ENCODE data around the gene CLP1. TPM values are rescaled to one million over a fixed set of nuclear protein-coding genes. Genes with fewer than 3 reads are reported as not detected.
A peak's percentile ranks its signal among the peaks of the same experiment; 100 is the strongest.
"Not testable (repeated sequence)": the region's sequence is repeated elsewhere in the genome, so short reads cannot be mapped to it uniquely, and the experiment has no call there.

CLP1 gene
- total and polyA plus RNA-seq, 10 donors: 8.3 to 21.6 (median 13.6) TPM

DNA sequence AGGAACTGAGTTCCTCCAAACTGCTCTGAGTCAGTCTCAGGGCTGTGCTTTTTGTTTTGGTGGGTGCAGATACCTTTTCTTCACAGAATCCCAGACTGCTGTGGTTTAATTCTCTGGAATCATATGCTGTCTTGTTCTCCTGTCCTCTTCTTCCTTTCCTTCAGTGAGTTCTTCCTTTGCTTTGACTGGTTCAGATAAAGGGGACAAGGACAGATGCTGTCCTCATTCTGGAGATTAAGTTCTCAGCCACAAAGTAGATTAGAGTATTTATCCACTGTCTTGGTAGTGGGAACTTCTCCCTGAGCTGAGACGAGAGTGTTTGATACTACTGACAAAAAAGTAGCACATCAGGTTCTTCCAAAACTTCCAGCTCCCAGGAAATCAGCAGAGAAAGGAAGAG is 23.6 kb downstream of the CLP1 start:
- Histone ChIP-seq H3K27me3 (replicated peaks in 1 of 7) (no peaks in the 10 kb centered on the region), H3K36me3 (peaks cover 0 to 100% (median 70%) of the 10 kb centered on the region in 6 donors), H3K4me1 (peaks cover under 1 to 58% (median 23%) of the 10 kb centered on the region in 6 donors), H3K9me3 (no peaks in the 10 kb centered on the region), H3K27ac (no peak overlapping the region), H3K4me3 (no peak overlapping the region)
- WGBS, 5 donors: 76 to 90% (median 83%) methylated on average over 1 of the region's 1 CpG
- DNase-seq: no peak
- intact Hi-C loops (cut with DNase I; ENCODE audit: low total_unique reads): no loop called here
- TF ChIP-seq POLR2A (IDR thresholded peaks at IDR 0.05) (no peak), POLR2AphosphoS5 (IDR thresholded peaks at IDR 0.05) (no peak)
- TF ChIP-seq, protein P1, sequence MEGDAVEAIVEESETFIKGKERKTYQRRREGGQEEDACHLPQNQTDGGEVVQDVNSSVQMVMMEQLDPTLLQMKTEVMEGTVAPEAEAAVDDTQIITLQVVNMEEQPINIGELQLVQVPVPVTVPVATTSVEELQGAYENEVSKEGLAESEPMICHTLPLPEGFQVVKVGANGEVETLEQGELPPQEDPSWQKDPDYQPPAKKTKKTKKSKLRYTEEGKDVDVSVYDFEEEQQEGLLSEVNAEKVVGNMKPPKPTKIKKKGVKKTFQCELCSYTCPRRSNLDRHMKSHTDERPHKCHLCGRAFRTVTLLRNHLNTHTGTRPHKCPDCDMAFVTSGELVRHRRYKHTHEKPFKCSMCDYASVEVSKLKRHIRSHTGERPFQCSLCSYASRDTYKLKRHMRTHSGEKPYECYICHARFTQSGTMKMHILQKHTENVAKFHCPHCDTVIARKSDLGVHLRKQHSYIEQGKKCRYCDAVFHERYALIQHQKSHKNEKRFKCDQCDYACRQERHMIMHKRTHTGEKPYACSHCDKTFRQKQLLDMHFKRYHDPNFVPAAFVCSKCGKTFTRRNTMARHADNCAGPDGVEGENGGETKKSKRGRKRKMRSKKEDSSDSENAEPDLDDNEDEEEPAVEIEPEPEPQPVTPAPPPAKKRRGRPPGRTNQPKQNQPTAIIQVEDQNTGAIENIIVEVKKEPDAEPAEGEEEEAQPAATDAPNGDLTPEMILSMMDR (IDR thresholded peaks at IDR 0.05 in 8 of 11, conservative IDR thresholded peaks at IDR 0.05 in 3 of 11): no peak

DNA sequence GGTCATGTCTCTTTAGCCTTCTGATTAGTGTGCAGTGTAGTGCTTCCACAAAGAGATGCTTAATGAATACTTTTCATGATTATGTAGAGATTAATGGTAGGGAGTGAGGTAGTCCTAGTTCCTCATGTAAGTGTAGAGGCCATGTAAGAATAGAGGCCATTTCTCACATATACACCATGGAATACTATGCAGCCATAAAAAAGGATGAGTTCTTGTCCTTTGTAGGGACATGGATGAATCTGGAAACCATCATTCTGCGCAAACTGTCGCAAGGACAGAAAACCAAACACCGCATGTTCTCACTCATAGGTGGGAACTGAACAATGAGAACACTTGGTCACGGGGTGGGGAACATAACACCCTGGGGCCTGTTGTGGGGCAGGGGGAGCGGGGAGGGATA is 32.9 kb downstream of the CLP1 start:
- H3K4me3 ChIP-seq; DNase-seq; H3K9me3 ChIP-seq; H3K4me1 ChIP-seq; H3K27ac ChIP-seq; intact Hi-C loops (cut with DNase I; ENCODE audit: low total_unique reads); H3K27me3 ChIP-seq (replicated peaks in 1 of 7): not testable (repeated sequence)
- WGBS, 5 donors: 97 to 98% (median 97%) methylated on average over 5 of the region's 5 CpGs
- peaks cover 20 to 100% (median 99%) of the 10 kb centered on the region in 6 donors for H3K36me3 ChIP-seq

DNA sequence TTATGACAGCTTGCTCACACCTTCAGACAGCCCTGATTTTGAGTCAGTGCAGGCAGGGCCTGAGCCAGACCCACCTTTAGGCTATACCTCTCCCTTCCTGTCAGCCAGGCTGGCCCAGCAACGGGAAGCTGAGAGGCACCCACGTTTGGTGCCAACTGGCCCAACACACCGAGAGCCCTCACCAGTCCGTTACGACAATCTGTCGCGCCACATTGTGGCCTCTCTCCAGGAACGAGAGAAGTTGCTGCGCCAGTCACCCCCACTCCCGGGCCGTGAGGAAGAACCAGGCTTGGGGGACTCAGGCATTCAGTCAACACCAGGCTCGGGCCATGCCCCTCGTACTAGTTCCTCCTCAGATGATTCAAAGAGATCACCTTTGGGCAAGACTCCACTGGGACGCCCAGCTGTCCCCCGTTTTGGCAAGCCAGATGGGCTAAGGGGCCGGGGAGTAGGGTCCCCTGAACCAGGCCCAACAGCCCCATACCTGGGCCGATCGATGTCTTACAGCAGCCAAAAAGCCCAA is 41.3 kb downstream of the CLP1 start:
- DNase-seq: no peak
- H3K9me3 ChIP-seq: no peaks in the 10 kb centered on the region
- no peak overlapping the region for H3K4me3 ChIP-seq
- 91 to 94% (median 93%) methylated on average over 18 of the region's 18 CpGs for WGBS, 5 donors
- H3K27me3 ChIP-seq (replicated peaks in 1 of 7): no peaks in the 10 kb centered on the region
- no peak overlapping the region for H3K27ac ChIP-seq
- no peaks in the 10 kb centered on the region for H3K4me1 ChIP-seq
- H3K36me3 ChIP-seq: peaks cover 20 to 100% (median 92%) of the 10 kb centered on the region in 6 donors
- intact Hi-C loops (cut with DNase I; ENCODE audit: low total_unique reads): no loop called here
- peak in 2 of 3 donors; percentile 29 to 72 for TF ChIP-seq POLR2AphosphoS5 (IDR thresholded peaks at IDR 0.05)
- TF ChIP-seq POLR2A (IDR thresholded peaks at IDR 0.05): no peak

DNA sequence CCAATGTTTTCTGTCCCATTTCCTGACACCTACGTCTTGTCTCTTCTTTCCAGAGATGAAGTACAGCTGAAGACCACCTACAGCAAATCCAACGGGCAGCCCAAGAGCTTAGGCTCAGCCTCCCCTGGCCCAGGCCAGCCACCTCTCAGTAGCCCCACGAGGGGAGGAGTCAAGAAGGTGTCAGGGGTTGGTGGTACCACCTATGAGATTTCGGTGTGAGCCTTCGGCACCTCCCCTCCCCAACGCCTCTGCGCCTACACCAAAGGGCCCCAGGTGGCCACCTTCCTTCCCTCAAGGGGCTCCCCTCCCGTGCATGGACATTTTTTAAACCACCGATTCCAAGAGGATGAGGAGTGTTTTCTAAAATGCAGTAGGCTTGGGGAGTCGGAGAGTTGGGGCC is 42.3 kb downstream of the CLP1 start:
- no peaks in the 10 kb centered on the region for H3K27me3 ChIP-seq (replicated peaks in 1 of 7)
- H3K27ac ChIP-seq: no peak overlapping the region
- TF ChIP-seq POLR2AphosphoS5 (IDR thresholded peaks at IDR 0.05): peak in 1 of 3 donors; percentile 30
- no peak for TF ChIP-seq POLR2A (IDR thresholded peaks at IDR 0.05)
- TF ChIP-seq, protein P1 (IDR thresholded peaks at IDR 0.05 in 8 of 11, conservative IDR thresholded peaks at IDR 0.05 in 3 of 11): no peak
- intact Hi-C loops (cut with DNase I; ENCODE audit: low total_unique reads): no loop called here
- H3K4me3 ChIP-seq: no peak overlapping the region
- H3K4me1 ChIP-seq: no peaks in the 10 kb centered on the region
- H3K9me3 ChIP-seq: no peaks in the 10 kb centered on the region
- 89 to 97% (median 94%) methylated on average over 10 of the region's 10 CpGs for WGBS, 5 donors
- H3K36me3 ChIP-seq: peaks cover 12 to 100% (median 91%) of the 10 kb centered on the region in 6 donors
- DNase-seq: no peak

DNA sequence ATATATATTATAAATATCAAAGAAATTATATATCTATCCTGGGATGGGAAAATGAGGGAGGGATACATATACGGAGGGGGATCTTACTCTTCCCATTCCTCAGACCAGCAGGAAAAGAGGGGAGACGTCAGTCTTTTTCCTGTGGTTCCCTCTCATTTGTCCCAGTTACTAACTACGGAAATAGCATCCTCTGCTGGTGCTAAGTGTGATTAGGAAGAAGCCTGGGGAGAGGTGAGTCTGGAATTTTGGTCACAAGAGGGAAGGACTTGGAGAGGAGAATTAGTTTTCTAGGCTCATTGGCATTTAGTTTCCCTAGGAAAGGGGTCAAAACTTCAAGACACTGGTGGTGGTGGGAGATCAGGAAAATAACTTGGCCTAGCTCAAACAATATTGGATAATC is 42.9 kb downstream of the CLP1 start:
- TF ChIP-seq POLR2A (IDR thresholded peaks at IDR 0.05): no peak
- TF ChIP-seq, protein P1 (IDR thresholded peaks at IDR 0.05 in 8 of 11, conservative IDR thresholded peaks at IDR 0.05 in 3 of 11): no peak
- TF ChIP-seq POLR2AphosphoS5 (IDR thresholded peaks at IDR 0.05): no peak
- peaks cover 9 to 100% (median 89%) of the 10 kb centered on the region in 6 donors for H3K36me3 ChIP-seq
- H3K27ac ChIP-seq: no peak overlapping the region

More for the DNA sequence above, 42.9 kb downstream of the CLP1 start:
- intact Hi-C loops (cut with DNase I; ENCODE audit: low total_unique reads): no loop called here
- Histone ChIP-seq H3K27me3 (replicated peaks in 1 of 7) (no peaks in the 10 kb centered on the region), H3K9me3 (no peaks in the 10 kb centered on the region), H3K4me1 (no peaks in the 10 kb centered on the region), H3K4me3 (no peak overlapping the region)
- no peak for DNase-seq
- 68 to 83% (median 73%) methylated on average over 3 of the region's 3 CpGs for WGBS, 5 donors

Measured in spleen (tissue), 11 donors.